Fibroblast of peridontal ligament (primary cell): Measurements from ENCODE around the gene EIF4E2.
"Not testable (repeated sequence)": the region's sequence is repeated elsewhere in the genome, so short reads cannot be mapped to it uniquely, and the experiment has no call there.

Source experiments
- DNase-seq: peaks from one replicate; pipeline ENCODE4 v3.0.0-alpha.2; 2010; ENCODE audit errors: extremely low read depth

Gene EIF4E2

DNA sequence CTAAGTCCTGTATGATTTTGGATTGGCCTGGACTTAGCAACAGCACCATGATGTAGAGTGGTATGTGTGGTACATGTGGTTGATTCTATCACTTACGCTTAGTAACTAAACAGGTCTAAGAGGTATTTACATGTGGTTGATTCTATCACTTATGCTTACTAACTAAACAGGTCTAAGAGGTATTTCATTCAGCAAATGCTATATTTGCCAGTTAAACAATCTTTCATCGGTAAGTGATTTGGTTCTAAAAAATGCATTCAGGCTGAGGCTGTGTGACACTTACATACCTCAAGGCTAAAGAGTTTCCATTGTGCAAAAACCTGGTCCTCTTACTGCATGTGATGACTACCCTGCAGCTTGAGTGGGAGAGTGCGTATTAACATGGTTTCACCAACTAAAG, 13.1 kb downstream of the EIF4E2 start:
- no peak for DNase-seq

DNA sequence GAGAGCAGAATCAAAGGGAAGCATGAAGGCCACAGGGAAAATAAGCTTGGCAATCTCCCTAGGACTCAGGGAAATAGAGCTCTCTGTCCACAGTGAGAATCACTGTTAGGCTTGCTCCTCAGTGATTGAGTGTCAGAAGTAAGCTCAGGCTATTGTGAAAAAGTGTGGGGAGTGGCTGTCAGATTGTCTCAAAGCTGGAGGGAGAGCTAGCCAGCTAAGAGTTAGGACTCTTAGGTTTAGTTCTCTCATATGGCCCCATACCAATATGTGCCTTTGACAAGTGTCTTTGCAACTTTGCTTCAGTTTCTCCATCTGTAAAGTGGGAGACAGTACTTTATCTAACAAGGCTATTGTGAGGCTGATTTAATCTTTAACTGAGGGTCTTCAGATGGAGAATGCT, 17.2 kb downstream of the EIF4E2 start:
- peak; percentile 25 for DNase-seq

DNA sequence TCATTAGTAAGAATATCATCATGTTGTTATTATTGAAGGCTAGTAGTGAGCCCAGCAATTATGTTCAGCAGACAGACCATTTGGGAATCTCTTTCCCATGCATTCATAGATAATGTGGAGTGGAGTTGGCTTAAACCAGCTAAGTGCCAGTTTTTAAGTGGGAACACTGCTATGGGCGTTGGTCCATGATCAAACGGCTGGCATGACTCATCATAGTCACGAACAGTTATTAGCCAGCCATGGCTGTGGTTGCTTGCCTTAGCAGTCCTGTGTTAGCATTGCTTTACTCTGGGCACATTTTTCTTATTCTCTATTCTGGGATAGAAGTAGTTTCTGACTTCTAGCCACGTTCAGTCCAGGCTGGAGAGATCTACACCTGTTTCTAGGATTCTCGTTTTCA, 17.7 kb downstream of the EIF4E2 start:
- DNase-seq = peak; percentile 96

DNA sequence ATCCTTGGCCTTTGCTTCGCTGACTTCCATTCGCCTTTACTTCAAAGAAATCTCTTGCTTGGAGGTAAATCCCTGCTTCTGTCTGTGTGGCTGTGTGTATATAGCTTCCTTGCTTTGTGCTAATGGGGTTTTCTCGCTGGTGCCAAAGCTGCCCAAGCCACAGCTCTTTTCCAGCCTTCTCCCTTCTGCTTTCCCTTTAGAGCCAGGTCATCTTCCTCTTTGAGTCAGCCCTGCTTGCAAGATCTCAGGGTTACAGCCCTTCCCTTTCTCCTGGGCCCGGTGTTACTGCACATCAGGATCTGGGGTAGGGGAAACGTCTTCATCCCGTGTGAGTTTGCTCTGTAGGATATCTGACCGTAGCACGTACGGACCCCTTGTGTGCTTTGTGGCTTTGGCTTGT, 19.1 kb downstream of the EIF4E2 start:
- no peak for DNase-seq

DNA sequence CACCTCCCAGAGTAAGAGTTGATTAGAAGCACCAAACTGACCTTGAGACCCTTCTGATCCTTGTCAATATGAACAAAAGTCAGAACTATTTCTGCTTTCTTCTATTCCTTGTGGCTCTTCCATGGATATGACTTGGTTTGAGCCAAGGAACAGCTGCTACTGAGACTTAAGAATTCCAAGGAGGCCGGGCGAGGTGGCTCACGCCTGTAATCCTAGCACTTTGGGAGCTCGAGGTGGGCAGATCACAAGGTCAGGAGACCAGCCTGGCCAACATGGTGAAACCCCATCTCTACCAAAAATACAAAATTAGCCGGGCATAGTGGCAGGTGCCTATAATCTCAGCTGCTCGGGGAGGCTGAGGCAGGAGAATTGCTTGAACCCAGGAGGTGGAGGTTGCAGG, 20.0 kb downstream of the EIF4E2 start:
- not testable (repeated sequence) for DNase-seq

DNA sequence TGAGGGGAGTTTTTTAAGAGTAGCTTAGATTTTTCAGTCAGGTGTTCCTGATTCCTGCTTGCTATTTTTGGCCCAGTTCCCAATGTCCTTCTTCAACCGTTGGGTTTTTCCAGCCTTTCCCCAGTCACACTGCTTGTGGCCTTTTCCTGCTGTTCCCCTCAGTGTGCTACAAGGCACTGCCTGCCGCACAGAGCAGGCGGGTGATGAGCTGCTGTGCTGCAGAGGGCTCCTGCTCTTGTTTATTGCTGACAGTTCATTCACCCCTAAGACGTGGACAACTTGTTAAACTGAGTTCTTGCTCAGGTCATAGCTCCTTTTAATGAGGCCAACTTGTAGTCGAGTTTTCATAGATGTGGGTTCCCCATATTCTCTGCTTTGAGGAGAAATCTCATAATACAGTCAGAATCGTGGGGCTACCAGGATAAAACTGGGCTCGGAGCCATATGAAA, 20.6 kb downstream of the EIF4E2 start:
- no peak for DNase-seq

DNA sequence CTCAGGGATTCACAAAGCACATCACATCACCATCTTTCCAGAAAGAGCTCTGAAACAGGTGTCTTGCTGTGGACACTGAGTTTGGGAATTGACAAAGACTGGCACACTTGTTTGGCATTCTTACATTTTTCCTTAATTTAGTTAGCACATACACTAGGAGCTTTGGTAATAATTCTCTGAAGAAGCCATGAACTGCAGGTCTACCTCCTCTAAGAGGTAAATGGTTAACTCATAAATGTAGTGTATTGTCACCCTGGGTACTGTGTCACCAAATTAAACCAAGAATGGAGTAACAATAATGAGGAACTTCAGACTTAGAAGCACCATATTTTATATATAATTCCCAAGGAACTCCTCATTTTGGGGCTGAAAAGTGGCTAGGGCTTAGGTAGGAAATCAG, 22.6 kb downstream of the EIF4E2 start:
- no peak for DNase-seq

DNA sequence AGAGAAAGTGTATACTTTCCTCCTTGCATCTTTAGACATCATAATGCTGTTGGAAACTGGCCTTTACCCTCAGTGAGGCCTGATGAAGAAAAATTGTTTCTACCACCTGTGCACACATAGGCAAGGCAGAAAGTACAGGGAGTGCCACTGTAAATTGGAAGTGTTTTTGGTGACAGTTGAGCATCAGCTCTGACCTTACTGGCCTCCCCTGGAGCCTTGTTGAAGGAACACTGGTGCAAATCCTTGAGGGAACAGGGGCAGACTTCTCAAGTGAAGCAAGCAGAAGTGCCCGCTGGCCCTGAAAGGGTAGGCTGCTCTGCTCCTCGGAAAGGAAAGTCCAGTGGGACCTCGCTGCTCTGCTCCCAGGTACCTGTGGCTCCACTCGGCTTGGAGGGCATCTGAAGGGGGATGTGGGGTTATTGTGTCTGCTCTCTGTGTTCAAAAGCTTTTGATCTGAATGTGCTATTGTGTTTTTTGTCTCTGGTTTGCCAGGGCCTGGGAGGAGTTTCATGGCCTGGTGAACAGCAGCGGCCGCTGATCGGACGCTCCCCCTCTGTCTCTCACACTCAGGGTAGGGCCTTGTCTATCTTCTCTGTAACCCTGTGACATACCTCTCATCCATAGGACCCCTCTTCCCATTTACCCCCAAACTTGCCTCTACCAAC, 23.4 kb downstream of the EIF4E2 start:
- no peak for DNase-seq

DNA sequence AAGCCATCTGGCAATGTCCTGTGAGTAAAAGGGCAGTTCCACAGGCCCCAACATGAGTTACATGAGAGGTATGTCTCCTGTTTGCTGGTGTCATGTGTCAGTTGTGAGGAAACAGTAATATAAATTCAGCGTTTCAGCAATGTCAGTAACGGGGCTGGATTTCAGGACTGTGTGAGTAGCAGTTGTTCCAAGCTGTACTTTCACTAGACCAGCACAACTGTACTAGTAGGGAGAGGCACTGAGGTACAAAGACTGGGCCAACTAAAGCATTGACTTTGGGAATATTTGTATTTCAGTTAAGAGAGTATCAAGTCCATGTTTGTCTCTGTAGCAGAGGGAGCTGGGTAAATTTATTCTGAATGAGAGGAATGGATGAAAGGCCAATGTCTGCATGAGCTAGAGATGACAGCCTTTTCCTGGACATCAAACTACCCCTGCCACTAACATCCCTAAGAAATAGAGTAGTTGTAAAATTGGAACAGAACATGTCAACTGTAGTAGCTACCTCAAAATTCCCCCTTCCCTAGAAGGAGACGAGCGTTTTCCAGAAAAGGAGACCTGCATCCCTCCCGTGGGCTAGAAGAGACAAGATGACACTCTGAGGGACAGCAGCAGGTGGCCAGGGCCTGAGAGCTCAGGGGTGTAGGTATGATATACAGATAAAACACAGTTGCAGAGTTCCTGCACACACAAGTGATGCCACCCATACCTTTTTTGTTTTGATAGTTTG, 24.4 kb downstream of the EIF4E2 start:
- peak; percentile 67 for DNase-seq

DNA sequence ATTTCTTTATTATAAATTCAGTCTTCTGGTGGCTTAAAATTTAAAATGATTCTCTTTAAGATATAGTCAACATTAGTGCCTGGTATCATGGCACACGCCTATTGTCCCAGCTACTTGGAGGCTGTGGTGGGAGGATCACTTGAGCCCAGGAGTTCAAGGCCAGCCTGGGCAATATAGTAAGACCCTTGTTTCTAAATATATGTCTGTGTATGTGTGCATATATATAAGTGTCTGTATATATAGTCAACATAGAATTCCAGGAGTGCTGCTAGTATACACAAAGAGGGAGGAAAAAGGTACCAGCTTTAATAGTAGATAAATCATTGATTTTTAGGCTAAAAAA, 24.9 kb downstream of the EIF4E2 start:
- DNase-seq = no peak

DNA sequence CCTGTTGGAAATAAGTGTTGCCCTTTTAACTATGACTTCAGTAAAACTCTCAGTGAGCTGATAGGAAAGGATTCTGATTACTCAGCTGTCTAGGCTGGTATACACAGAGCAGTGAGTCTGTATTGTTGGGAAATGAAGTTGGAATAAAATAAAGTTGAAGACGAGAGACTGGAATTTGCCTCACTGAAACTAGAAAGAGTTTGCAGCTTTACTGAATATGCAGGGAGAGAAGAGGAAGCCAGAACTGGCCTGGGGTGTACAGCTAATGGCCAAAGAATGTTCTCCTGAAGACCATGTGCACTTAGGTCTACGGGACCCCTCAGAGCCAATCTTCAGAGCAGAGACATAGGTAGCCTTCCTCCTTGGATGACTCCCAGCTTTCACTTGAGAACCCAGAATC, 26.5 kb downstream of the EIF4E2 start:
- peak; percentile 43 for DNase-seq

DNA sequence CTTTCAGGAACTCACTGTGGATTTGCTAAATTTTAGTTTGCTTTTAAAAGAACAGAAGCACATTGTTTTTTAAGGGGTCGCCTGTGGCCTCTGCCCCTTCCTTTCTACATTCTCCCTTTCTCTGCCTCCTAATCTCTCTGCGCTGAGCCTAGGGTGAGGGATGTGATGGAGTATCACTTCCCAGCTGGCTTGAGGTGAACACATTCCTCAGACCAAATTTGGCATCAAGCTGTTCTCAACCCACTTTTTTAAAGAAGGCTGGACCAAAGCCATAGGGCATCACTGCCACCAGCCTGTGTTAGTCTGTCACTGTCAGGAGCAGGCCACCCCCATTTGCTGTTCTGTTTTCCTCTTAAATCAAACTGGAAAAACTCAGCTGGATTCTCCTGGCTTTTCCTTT, 27.4 kb downstream of the EIF4E2 start:
- no peak for DNase-seq

DNA sequence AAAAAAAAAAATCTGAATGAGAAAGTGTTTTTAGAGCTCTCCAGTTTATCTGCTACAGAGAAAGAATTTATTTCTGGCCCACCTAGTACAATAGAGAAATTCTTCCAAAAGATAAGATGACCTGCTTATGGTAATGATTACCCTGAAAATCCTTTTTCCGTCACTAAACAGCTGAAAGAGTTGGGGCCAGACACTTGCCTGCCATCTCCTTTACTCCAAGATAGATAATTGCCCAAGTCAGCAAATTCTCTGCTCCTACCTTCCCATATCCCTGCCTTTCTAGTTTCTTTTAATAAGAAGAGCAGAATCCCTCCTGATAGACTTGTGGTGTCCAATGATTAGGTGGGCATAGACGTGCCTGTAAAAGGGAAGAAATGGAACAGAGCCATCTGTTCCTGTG, 28.1 kb downstream of the EIF4E2 start:
- DNase-seq = no peak

DNA sequence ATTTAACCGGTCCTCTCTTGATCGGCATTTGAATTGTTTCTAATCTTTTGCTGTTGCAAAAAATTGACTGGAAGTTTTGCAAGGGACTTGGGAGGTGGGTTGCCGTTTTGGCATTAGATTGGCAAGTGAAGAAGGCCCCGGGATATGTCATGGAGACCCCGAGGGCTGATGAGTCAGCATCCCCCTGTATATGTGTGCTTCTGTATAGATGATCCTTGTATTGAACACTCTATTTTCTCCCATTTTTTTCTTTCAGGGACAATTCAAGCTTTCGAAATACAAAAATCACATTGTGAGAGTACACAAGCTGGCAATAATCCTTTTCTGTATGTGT, 30.1 kb downstream of the EIF4E2 start:
- DNase-seq = no peak

DNA sequence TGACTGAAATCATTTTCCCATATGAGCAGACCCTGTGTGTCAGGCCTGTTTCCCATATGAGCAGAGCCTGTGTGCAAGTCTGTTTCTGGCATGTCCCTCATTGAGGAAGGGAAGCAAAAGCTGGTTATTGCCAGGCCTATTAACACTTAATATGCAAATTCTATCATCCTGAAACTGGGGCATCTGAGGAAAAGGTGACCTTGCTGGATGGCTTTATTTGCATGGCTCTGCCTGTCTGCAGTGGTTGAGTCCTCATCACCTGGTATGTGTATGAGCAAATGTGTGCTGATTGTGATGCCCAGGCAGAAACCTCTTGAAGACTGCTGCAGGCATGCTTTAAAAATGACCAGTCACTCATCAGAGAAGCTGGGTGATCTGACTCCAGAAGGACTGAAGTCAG, 31.2 kb downstream of the EIF4E2 start:
- no peak for DNase-seq

DNA sequence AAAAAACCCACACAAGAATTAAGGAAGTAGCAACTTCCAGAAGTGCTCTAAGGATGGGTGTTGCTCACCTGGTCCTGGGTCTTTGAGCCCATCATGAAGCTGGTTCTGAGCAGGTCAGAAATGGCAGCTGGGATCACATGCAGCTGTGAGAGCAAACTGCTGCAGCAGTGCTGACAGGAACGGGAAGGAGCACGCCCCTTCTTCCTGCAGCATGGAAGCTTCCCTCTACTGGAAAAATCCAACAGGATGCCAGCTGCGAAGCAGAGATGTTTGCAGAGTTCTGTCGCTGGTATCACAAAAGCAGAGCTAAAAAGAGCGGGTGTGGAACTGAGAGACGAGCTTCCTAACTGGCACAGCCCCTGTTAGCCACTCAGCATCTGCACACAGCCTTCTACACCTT, 33.7 kb downstream of the EIF4E2 start:
- no peak for DNase-seq

DNA sequence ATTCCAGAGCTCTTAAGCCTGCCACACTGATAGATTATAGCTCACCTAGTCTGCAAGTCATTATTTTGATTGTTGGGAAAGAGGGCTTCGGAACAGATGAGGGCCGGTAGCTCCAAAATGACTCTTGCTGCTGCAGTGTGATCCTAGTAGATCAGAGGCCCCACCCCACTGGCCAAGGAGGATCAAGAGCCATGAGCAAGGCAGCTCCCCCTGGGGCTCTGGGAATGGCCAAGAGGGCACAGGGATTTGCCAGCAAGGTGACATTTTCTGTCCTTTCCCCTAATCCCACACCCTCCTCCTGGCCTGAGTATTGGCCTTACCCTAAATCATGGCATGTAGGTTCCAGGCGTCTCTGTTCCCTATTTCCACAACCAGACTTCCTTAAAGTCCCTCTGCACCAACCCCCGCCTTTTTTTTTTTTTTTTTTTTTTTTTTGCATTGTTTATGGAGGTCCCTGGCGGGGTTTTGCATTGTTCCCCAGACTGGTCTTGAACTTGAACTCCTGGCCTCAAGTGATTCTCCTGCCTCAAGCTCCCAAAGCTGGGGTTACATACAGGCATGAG, 36.5 kb downstream of the EIF4E2 start:
- no peak for DNase-seq

DNA sequence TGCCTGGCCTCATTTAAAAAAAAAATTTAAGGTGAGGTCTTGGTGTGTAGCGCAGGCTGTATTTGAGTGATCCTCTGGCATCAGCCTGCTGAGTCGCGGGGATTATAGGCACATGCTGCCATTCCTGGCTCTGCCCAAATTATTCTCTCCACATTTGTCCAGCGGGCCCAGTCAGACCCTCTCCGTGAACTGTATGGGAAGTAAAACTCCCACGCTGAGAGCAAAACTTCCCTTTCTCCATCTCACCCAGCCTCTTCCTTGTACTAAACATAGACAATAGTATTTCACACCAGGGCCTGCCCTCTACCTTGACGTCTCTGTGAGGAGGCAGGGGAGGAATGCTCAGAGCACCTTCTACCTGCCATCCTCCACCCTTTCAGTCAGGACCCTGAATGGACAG, 37.0 kb downstream of the EIF4E2 start:
- DNase-seq = no peak

DNA sequence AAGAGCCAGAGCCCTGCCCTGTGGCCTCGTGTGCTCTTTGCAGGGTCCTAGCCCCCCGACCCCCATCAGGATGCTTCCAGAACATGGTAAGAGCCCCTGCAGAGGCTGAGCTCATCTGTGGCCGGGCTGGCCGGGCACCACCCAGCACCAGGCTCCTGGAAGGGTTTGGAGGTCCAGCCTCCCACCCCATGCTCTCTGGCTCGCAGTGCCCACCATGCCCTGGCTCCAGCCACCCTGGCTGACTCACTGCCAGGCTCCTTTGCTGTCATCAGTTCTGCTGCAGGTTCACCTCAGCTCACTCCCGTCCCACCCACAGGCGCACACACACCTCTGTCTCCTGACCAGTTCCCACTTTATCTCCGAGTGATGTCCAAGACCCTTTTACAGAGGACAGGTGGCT, 37.5 kb downstream of the EIF4E2 start:
- DNase-seq = no peak

DNA sequence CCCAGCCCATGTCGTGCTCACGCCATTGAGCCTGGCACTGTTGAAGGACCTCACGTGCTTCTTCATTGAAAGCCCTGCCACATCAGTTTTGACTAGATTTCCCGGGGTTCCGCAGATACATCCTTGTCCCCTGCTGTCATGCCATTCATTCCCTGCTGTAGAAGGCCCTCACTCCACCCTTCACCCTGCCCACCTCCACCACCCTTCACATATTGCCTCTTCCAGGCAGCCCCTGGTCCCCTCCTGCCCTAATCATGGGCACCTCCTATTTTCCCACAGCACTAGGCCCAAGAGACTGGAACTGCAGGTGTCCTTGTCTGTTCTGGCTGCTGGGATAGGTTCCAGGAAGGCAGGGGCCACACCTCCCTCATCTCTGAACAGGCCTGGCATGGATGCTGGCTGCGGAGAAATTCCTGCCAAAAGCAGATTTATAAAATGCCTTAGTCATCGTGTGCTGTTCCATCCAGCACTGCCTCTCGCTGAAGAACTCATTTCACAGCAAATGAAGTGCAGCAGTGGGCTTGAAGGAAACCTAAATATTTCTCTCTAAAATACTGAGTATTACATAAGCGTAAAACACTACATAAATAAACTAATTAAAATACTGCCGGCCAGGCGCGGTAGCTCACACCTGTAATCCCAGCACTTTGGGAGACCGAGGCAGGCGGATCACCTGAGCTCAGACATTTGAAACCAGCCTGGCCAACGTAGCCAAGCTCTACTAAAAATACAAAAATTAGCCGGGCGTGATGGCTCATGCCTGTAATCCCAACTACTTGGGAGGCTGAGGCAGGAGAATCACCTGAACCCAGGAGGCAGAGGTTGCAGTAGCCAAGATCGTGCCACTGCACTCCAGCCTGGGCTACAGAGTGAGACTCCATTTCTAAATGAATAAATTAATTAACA, 38.4 kb downstream of the EIF4E2 start:
- peak; percentile 91 for DNase-seq

DNA sequence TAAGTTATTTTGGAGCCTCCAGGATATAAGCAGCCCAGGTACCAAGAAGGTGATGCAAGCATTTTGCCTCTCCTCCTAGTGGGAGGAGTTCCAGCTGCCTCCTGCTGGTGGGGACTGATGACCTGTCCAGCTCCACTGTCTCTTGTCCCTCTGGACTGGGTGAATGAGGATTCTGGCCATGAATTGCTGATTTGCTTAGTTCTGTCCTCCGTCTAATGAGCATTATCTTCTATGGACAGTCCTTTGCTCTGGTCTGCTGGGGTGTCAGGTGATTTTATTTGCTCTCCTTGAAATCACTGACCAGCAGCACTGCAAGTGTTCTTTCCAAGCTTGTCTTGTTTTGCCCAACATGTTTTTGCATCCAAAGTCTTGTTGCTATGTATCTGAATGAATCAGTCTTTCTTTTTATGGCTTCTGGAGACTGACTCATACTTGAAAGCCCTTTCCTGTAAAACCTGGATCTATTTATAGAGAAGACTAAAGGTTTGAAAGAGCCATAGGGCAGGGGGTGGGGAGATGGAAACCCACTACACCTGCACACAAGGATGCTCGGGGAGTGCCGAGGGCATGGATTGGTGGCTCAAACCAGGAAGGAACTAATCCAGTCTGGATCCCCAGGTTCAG, 42.4 kb downstream of the EIF4E2 start:
- DNase-seq = peak; percentile 68

DNA sequence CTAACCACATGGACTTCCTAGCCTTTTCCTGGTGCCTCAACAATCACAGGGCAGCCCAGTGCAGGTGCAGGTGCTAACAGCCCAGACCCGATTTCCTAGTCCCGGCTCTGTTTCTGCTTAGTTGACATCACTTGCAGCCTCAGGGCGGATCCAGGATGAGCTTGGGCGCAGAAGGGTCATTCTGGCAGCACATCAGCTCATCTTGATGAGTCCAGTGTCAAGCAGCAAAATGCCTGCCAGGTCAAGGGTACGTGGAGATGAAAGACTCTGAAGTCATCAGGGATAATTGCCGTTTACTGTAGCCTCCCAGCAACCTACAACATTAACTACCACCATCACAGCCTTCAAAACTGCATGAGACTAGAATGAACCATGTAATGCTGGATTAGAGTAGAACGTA, 43.5 kb downstream of the EIF4E2 start:
- DNase-seq = no peak
